Keratinocyte (primary cell): ENCODE results near the gene ONECUT2.

Source experiments
- CTCF ChIP-seq, 3 experiments: IDR thresholded peaks in 1 of 3; conservative IDR thresholded peaks in 1 of 3; optimal IDR thresholded peaks in 1 of 3; 2 replicates in 2 of 3; 3 replicates in 1 of 3; pipeline versions ENCODE3 to v1.5.1; 2011; ENCODE audit warnings: low read length in 3 of 3, mild to moderate bottlenecking in 3 of 3, moderate library complexity in 2 of 3, control low read depth in 1 of 3, inconsistent platforms in 1 of 3; ENCODE audit not compliant: insufficient read depth in 2 of 3; ENCODE audit errors: extremely low read depth in 1 of 3
- EZH2 ChIP-seq: IDR thresholded peaks from one replicate; pipeline ENCODE4 v1.6.1; 2012; ENCODE audit warnings: inconsistent platforms, mild to moderate bottlenecking, low read length, moderate library complexity

GRCh38 chr18:57409650-57410049 lies 25.5 kb upstream of the ONECUT2 start:
- TF ChIP-seq CTCF (optimal IDR thresholded peaks at IDR 0.05 in 1 of 3, IDR thresholded peaks at IDR 0.05 in 1 of 3, conservative IDR thresholded peaks at IDR 0.05 in 1 of 3; ENCODE audit: extremely low read depth in 1 of 3, insufficient read depth in 2 of 3, low read length in 3 of 3) (no peak), EZH2 (no peak)
